ENCODE measurements around the gene UBE2R2. TPM values are rescaled to one million over a fixed set of nuclear protein-coding genes. Genes with fewer than 3 reads are reported as not detected.
"Not testable (repeated sequence)": the region's sequence is repeated elsewhere in the genome, so short reads cannot be mapped to it uniquely, and the experiment has no call there.

The UBE2R2 gene
- total RNA-seq: 24.2 TPM
- 27.3 TPM for polyA plus RNA-seq

GRCh38 chr9:33816327-33817252 lies at the start of gene UBE2R2:
Gene UBE2R2, plus strand, starts transcription at chr9:33817160. Its CDS starts 598 bp downstream, at chr9:33817758.
- Histone ChIP-seq H3K4me1 (ENCODE audit: insufficient read depth) (no peaks in the 10 kb centered on the region), H3K4me3 (ENCODE audit: low read depth, low read length) (peak within 1 kb of the TSS; percentile 88), H3K27ac (ENCODE audit: low read depth) (peak within 1 kb of the TSS; percentile 99), H3K36me3 (ENCODE audit: insufficient read depth) (no peaks in the 10 kb centered on the region)
- 2% methylated on average over 58 of the region's 66 CpGs for WGBS
- DNase-seq (ENCODE audit: extremely low spot score): peak; percentile 72

- H3K4me3 ChIP-seq (ENCODE audit: low read depth, low read length); DNase-seq (ENCODE audit: extremely low spot score); H3K27ac ChIP-seq (ENCODE audit: low read depth); H3K36me3 ChIP-seq (ENCODE audit: insufficient read depth); H3K4me1 ChIP-seq (ENCODE audit: insufficient read depth): not testable (repeated sequence)
- 91% methylated on average over 3 of the region's 3 CpGs for WGBS
Measured at GRCh38 chr9:33770156-33770880, 46.6 kb upstream of the UBE2R2 start.

DNA sequence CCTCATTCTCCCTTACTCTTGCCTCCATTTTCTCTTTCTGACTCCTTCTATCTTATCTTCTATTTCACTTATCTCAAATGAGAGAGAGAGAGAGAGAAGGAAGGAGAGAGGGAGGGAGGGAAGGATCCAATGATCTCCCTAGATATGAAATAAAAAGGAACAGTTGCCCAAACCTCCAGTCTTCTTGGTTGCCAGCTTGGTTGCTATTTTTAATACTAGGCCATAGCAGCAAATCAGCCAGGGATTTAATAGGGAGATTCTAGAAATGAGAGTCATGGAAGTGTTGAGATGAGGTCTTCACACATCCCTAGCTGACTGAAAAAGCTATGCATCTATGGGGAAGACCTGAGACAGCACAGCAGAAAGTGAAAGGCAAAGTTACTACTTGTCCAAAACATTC lies 43.8 kb upstream of the UBE2R2 start:
- not testable (repeated sequence) for H3K4me3 ChIP-seq (ENCODE audit: low read depth, low read length); H3K36me3 ChIP-seq (ENCODE audit: insufficient read depth); DNase-seq (ENCODE audit: extremely low spot score); H3K27ac ChIP-seq (ENCODE audit: low read depth); H3K4me1 ChIP-seq (ENCODE audit: insufficient read depth)

DNA sequence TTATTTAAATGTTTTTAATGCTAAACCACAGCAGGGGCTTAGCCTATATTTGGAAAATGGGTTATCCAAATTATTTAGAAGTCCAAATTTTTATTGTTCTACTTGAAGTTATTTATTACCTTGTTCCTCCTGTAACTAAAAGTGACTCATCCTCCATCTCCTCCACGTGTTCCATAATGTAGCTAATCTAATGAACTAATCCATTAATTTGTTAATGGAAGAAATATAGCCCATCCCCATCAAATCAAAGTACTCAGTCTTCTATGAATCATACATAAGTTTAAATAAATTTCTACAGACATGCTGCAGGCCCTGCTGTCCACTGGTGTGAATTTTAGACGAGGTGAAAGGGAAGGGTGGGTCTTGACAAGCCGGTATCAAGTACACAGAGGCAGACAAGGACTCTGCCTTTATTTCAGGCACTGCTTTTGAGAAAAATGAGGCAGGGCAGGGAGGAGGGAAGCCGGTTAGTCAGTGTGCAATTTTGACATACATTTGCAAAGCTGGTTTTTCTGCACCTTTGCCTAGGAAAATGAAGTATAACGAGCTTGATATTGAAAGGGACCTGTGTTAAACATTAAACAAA lies 42.8 kb upstream of the UBE2R2 start:
- not testable (repeated sequence) for H3K4me1 ChIP-seq (ENCODE audit: insufficient read depth); H3K4me3 ChIP-seq (ENCODE audit: low read depth, low read length); H3K36me3 ChIP-seq (ENCODE audit: insufficient read depth); H3K27ac ChIP-seq (ENCODE audit: low read depth)
- WGBS: 61% methylated on average over 5 of the region's 5 CpGs
- peak; percentile 28 for DNase-seq (ENCODE audit: extremely low spot score)

DNA sequence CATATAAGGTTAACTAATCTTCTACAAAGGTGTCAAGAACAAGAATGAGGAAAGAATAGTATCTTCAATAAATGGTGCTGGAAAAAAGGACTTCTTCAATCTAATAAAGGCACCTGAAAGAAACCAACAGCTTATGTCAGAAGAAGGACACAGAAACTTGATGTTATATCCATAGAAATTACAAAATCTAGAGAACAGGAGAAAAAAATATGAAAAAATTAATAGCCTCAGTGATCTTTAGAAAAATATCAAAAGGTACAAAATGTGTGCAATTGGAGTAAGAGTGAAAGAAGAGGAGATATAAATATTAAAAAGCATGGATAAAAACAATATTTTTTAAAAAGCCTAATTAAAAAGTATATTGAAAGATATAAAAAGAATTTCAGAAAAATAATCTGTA lies 40.4 kb upstream of the UBE2R2 start:
- Histone ChIP-seq H3K36me3 (ENCODE audit: insufficient read depth) (no peaks in the 10 kb centered on the region), H3K27ac (ENCODE audit: low read depth) (no peak overlapping the region), H3K4me1 (ENCODE audit: insufficient read depth) (no peaks in the 10 kb centered on the region), H3K4me3 (ENCODE audit: low read depth, low read length) (no peak overlapping the region)
- DNase-seq (ENCODE audit: extremely low spot score): no peak

DNA sequence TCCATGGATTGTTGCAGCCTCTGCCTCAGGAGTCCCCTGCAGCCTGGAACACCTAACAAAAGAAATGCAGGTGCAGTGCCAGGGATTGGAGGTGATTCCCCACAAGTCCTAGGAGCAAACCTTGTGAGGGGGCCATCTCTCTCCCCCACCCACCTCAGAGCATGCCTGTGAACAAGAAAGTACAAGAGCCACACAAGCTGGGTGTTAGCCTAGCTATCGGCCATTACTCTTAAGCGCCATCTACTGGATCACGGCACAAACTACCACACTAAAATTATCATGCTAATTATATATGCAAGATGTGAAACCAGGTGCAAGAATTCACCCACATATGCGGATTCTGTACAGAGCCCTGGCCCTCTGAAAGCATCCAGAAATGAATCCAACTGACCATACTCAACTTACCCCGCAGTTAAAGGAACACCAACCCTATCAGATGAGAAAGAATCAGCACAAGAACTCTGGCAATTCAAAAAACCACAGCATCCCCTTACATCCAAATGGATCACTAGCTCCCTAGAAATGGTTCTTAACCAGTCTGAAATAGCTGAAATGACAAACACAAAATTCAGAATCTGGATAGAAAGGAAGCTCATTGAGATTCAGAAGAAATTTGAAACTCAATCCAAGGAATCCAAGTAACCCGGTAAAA lies 38.1 kb upstream of the UBE2R2 start:
- WGBS: 16% methylated on average over 6 of the region's 6 CpGs
- Histone ChIP-seq H3K36me3 (ENCODE audit: insufficient read depth) (no peaks in the 10 kb centered on the region), H3K4me1 (ENCODE audit: insufficient read depth) (no peaks in the 10 kb centered on the region), H3K27ac (ENCODE audit: low read depth) (no peak overlapping the region), H3K4me3 (ENCODE audit: low read depth, low read length) (no peak overlapping the region)
- DNase-seq (ENCODE audit: extremely low spot score): no peak

DNA sequence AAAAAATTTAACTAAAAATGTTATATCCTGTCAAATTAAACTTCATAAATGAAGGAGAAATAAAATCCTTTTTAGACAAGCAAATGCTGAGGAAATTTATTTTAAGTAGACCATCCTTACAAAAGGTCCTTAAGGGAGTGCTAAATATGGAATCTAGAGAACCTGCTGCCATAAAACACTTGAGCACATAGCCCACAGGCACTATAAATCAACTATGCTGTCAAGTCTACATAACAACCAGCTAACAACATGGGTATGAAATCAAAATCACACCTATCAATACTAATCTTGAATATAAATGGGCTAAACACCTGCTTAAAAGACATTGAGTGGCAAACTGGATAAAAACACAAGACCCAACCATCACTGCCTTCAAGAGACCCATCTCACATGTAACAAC lies 36.7 kb upstream of the UBE2R2 start:
- Histone ChIP-seq H3K4me3 (ENCODE audit: low read depth, low read length) (no peak overlapping the region), H3K4me1 (ENCODE audit: insufficient read depth) (no peaks in the 10 kb centered on the region), H3K27ac (ENCODE audit: low read depth) (no peak overlapping the region), H3K36me3 (ENCODE audit: insufficient read depth) (no peaks in the 10 kb centered on the region)
- DNase-seq (ENCODE audit: extremely low spot score): no peak

DNA sequence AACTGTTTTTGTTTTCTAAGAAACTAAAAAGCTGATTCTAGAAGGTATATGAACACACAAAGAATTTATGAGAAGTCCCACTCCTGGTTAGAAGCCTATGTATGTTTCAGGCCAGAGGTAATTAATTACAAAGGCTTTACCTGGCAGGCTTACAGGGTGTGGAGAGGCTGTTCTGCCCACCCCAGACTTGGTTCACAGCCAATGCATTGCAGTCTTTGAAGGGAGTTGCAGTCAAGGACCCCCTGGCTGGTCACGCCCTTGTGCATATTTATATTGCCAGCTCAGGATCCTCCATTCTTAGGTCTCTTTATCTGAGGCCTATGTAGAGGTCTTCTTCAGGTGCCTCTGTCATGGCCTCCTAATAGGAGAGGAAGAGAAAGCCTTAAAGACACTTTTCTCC lies 35.2 kb upstream of the UBE2R2 start:
- DNase-seq (ENCODE audit: extremely low spot score): no peak
- no peaks in the 10 kb centered on the region for H3K4me1 ChIP-seq (ENCODE audit: insufficient read depth)
- no peak overlapping the region for H3K4me3 ChIP-seq (ENCODE audit: low read depth, low read length)
- WGBS: 90% methylated on average over 1 of the region's 1 CpG
- no peaks in the 10 kb centered on the region for H3K36me3 ChIP-seq (ENCODE audit: insufficient read depth)
- no peak overlapping the region for H3K27ac ChIP-seq (ENCODE audit: low read depth)

DNA sequence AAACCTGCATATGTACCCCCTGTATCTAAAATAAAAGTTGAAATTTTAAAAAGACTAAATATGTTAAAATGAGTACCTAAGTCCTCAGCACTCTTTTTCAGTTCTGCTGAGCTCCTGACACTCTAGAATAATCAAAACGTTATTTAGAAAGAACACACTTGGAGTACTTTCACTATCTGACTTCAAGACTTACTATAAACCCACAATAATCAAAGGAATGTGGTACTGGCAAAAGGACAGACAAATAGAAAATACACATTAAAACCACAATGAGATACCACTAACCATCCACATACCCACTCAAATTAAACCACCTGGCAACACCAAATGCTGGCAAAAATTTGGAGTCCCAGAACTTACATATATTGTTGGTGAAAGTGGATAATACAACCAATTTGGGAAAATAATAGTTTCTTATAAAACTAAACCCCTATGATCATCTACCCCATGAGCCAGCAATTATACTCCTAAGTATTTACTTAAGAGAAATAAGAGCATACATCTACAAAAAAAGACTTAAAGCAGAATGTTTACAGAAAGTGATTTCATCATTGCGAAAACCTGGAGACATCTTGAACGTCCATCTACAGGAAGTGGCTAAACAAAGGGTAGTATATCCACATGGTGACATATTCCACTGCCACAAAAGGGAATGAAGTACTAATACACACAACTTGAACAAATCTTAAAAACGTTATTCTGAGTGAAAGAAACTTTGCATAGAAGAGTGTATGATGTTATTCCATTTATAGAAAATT lies 34.4 kb upstream of the UBE2R2 start:
- no peak for DNase-seq (ENCODE audit: extremely low spot score)

GRCh38 chr9:33785914-33786313 lies 31.0 kb upstream of the UBE2R2 start:
- Histone ChIP-seq H3K4me1 (ENCODE audit: insufficient read depth) (no peaks in the 10 kb centered on the region), H3K36me3 (ENCODE audit: insufficient read depth) (no peaks in the 10 kb centered on the region), H3K4me3 (ENCODE audit: low read depth, low read length) (no peak overlapping the region), H3K27ac (ENCODE audit: low read depth) (no peak overlapping the region)
- WGBS: 88% methylated on average over 5 of the region's 5 CpGs
- DNase-seq (ENCODE audit: extremely low spot score): no peak

More for the DNA sequence above, 34.4 kb upstream of the UBE2R2 start:
- no peak overlapping the region for H3K27ac ChIP-seq (ENCODE audit: low read depth)
- WGBS: 28% methylated on average over 4 of the region's 4 CpGs
- H3K4me1 ChIP-seq (ENCODE audit: insufficient read depth): no peaks in the 10 kb centered on the region
- no peak overlapping the region for H3K4me3 ChIP-seq (ENCODE audit: low read depth, low read length)
- no peaks in the 10 kb centered on the region for H3K36me3 ChIP-seq (ENCODE audit: insufficient read depth)

DNA sequence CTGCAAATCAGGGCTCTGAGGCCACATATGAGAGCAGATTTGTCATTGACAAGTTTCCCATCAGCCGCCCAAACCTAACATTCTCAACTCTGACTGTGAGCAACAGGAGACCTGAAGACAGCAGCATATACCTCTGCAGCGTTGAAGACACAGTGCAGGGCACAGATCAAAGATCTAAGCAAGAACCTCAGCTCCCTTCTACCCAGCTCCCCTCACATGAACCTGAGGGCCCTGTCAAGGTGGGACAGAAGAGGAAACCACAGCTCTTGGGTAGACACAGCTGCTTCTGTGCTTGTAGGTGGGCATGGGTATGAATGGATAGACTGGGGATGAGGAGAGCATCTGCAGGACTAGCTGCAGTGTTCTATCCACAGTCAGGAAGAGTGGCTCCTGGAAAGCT lies 30.3 kb upstream of the UBE2R2 start:
- Histone ChIP-seq H3K4me3 (ENCODE audit: low read depth, low read length) (no peak overlapping the region), H3K27ac (ENCODE audit: low read depth) (no peak overlapping the region), H3K4me1 (ENCODE audit: insufficient read depth) (no peaks in the 10 kb centered on the region), H3K36me3 (ENCODE audit: insufficient read depth) (no peaks in the 10 kb centered on the region)
- DNase-seq (ENCODE audit: extremely low spot score): no peak
- WGBS: 96% methylated on average over 2 of the region's 2 CpGs

DNA sequence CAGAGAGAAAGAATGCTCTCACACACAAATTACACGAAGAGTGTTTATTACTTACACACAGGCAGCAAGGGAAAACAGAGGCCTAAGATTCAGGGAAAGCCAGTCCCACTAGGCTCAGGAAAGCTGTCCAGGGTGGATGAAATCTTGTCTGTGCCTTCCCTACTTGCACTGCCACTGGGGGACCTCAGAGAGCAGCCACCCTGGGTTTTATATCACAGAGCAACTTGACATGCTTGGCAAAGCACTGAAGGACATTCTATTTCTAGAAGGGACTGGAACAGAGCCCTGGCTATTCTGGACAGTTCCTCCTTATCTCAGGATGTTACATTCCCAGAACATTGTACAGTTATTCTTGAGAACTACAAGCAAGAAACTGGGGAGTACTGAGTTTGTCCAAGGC lies 29.1 kb upstream of the UBE2R2 start:
- H3K27ac ChIP-seq (ENCODE audit: low read depth): no peak overlapping the region
- H3K4me3 ChIP-seq (ENCODE audit: low read depth, low read length): no peak overlapping the region
- WGBS: 71% methylated on average over 1 of the region's 1 CpG

DNA sequence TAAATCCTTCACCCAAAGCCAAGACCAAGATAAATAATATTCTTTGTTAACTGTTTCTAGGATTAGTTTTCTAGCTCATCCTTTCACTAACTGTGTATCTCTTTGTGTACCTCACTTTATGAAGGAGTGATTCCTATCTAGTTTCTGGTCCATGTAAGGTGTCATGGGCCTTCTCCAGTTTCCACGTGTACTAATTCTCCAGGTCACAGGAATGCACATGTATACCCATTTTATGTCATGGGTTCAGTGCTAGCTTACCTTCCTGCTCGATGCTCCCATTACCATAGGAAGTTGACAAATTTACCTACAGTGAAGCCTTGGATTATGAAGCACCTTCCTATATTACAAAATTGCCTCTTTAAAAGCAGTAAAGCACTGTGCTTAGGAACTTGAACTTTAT lies 27.5 kb upstream of the UBE2R2 start:
- H3K27ac ChIP-seq (ENCODE audit: low read depth); DNase-seq (ENCODE audit: extremely low spot score); H3K4me3 ChIP-seq (ENCODE audit: low read depth, low read length); H3K36me3 ChIP-seq (ENCODE audit: insufficient read depth); H3K4me1 ChIP-seq (ENCODE audit: insufficient read depth): not testable (repeated sequence)
- 85% methylated on average over 2 of the region's 2 CpGs for WGBS

More for the DNA sequence above, 29.1 kb upstream of the UBE2R2 start:
- H3K36me3 ChIP-seq (ENCODE audit: insufficient read depth): no peaks in the 10 kb centered on the region
- no peak for DNase-seq (ENCODE audit: extremely low spot score)
- no peaks in the 10 kb centered on the region for H3K4me1 ChIP-seq (ENCODE audit: insufficient read depth)
